ENCODE data around the gene STAC2.

The STAC2 gene

DNA sequence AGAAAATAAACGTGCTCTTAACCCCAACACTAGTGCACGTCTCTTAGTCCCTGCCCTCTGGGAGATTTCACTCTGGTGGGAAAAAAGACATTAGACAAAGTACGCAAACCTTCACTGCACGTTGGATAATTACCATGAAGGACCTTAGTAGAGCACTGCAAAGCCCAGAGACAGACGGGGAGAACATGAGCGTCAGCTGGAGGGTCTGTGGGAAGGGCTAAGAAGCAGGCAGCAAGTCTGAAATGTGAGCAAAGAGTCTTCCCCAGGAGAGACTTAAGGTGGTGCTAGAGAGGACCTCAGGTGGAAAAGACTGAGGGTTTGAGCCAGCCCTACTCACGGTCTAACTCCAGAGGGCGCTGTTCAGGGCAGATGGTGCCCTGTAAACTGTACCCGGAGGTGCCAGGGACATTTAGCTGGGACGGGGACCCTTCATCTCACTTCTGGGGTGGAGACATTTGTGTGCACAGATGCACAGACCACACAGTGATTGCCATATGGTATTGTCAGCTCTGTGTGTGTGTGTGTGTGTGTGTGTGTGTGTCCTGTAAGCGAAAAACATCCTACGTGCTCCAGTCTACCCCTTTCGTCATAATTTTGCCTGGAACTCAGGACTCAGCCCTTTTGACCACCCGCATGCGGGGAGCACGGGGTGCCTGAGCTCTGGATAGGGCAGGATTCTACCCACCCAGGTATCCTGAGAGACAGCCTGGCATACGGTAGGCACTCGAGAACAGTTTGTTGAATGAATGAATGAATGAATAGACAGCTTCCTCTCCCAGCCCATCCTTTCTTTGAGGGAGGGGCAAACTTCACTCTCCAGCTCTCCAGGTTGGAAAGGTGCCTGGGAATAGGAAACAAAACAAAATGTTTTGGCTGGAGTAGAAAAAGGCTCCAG lies 10.1 kb upstream of the STAC2 start:
- H3K4me1 ChIP-seq: peaks cover 73% of the 10 kb centered on the region
- no peak overlapping the region for H3K4me3 ChIP-seq
- TF ChIP-seq Cebpa-rat (IDR thresholded peaks at IDR 0.05): no peak
- H4K20me1 ChIP-seq: no peaks in the 10 kb centered on the region
- H3K4me2 ChIP-seq: peak overlapping the region; percentile 75
- H3K36me3 ChIP-seq: no peaks in the 10 kb centered on the region
- H3K27ac ChIP-seq: peak overlapping the region; percentile 41; the same call in 1 of the 2 replicates
- no peaks in the 10 kb centered on the region for H3K9me3 ChIP-seq
- no peaks in the 10 kb centered on the region for H3K27me3 ChIP-seq
- H3K9ac ChIP-seq: no peak overlapping the region

DNA sequence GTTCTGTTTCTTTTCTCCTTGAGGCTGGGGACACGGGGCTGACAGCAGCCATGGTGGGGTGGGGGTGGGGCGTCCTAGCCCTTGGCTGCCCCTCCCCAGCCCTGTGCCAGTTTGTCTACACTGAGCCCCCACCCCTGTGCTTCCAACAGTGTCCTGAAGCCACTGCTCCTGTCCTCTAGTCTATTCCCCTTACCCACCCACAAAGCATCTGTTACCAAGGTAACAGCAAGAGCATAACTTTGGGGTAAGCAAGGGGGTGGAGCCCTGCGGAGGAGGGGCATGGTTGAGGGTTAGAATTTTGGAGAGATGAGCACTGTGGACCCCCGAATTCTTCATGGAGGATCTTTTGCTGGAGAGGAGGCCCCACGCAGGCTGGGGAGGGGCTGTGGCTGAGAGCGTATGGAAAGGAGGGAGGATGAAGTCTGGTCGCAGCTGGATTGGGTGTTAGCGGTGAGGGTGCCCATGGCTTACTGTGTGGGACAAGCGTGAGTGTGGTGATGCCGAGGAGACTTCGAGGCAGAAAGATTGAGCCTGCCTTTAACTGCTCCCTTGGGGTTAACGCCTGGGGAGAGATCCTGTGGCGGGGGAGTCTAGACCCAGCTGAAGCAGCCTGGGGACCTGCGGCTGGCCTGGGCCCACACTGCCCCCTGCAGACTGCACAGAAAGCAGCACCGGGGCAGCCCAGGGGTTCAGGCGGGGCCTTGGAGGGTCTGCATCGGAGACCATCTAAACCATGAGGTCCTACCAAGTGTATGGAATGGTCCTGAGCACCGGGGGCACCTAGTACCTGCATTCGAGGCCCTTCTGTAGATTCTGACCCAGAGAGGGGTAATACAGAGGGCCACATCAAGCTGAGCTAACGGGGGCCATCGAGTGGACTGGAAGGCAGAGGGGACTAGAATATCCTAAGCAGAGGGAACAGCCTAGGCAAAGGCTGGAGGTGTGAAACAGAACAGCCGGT lies 6.1 kb upstream of the STAC2 start:
- Histone ChIP-seq H3K27ac (no peak overlapping the region; the same call in 1 of the 2 replicates), H3K27me3 (peaks cover 12% of the 10 kb centered on the region), H3K4me1 (peaks cover 60% of the 10 kb centered on the region), H3K4me3 (peak overlapping the region; percentile 8; the same call in 1 of the 2 replicates), H3K9ac (0 out of 2 replicates have a peak overlapping the region, but pooled peaks have one; percentile 6), H3K4me2 (peak overlapping the region; percentile 78), H3K9me3 (no peaks in the 10 kb centered on the region), H4K20me1 (no peaks in the 10 kb centered on the region), H3K36me3 (no peaks in the 10 kb centered on the region)
- no peak for TF ChIP-seq Cebpa-rat (IDR thresholded peaks at IDR 0.05)

DNA sequence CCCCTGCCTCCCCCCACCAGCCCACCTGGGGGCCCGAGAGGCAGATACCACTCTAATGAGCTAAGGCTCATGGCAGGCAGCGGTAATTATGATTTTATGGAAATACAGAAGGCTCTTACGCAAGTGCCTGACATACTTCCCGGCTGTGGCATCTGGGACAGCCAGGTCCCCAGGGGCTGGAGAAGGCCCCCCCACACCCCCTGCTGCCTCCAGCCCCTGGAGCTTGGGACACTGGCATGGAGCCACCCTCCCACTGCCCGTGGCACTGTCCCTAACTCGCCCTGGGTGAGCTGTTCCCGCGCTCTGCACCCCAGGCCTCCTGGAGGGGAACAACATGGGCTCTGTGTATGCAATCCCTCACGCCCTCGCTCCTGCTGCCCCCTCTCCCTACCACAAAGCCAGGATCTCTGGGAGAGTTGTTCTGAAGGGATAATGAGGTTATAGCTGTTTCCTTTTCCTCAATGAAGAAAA lies 5.4 kb upstream of the STAC2 start:
- no peaks in the 10 kb centered on the region for H3K9me3 ChIP-seq
- H3K4me1 ChIP-seq: peaks cover 58% of the 10 kb centered on the region
- H3K36me3 ChIP-seq: no peaks in the 10 kb centered on the region
- H3K27me3 ChIP-seq: peaks cover 19% of the 10 kb centered on the region
- H4K20me1 ChIP-seq: peaks cover 6% of the 10 kb centered on the region; the same call in 1 of the 2 replicates
- H3K4me3 ChIP-seq: no peak overlapping the region
- no peak for TF ChIP-seq Cebpa-rat (IDR thresholded peaks at IDR 0.05)
- H3K9ac ChIP-seq: 0 out of 2 replicates have a peak overlapping the region, but pooled peaks have one; percentile 31
- H3K4me2 ChIP-seq: peak overlapping the region; percentile 78
- no peak overlapping the region for H3K27ac ChIP-seq

DNA sequence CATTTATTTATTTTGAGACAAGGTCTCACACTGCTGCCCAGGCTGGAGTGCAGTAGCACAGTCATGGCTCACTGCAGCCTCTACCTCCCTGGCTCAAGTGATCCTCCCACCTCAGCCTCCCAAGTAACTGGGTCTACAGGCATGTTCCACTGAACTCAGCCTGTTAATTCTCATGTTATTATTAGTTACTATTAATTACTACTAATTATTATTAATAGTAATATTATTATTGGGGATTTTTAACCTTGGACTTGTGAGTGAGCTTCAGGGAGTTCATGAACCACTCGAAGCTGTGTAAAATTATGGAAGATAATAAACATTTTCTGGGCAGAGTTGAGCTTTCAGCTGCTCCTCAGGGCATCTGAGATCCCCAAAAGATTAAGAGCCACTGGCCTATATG lies 4.6 kb upstream of the STAC2 start:
- H3K4me3 ChIP-seq: no peak overlapping the region

DNA sequence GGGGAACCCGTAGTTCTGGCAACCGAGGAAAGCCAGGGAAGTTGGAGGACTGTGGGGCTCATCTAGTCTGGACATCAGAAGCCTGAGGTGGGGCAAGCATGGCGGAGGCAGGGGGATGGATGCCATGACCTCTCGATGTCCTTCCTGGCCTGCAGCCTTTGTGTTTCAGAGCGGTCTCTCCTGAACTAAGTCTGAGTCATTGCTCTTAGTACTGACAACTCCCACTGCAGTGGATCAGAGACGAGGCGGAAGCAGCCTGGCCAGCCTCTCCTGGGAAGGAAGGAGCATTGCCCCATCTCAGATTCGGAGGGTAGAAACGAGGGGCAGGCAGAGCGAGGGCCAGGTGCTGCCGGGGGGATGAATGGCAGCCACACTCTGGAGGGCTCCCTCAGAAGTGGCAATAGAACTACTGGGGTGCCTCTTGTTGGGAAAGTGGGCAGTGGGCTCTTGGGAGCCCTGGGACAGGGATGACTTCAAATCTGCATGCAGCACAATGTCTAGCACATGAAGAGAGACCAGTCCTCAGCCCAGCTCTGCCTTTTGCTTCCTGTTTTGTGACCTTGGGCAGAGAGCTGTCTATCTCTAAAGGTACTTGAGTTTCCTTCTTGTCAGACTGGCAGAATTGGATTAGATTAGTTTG lies 3.6 kb upstream of the STAC2 start:
- TF ChIP-seq Cebpa-rat (IDR thresholded peaks at IDR 0.05): no peak
- peak overlapping the region; percentile 3; the same call in 1 of the 2 replicates for H3K4me2 ChIP-seq

More for the DNA sequence above, 4.6 kb upstream of the STAC2 start:
- peaks cover 10% of the 10 kb centered on the region for H4K20me1 ChIP-seq
- no peak overlapping the region for H3K9ac ChIP-seq
- H3K36me3 ChIP-seq: no peaks in the 10 kb centered on the region
- H3K27ac ChIP-seq: no peak overlapping the region
- H3K4me1 ChIP-seq: peaks cover 57% of the 10 kb centered on the region
- H3K27me3 ChIP-seq: peaks cover 27% of the 10 kb centered on the region
- H3K4me2 ChIP-seq: peak overlapping the region; percentile 78
- H3K9me3 ChIP-seq: no peaks in the 10 kb centered on the region
- no peak for TF ChIP-seq Cebpa-rat (IDR thresholded peaks at IDR 0.05)

DNA sequence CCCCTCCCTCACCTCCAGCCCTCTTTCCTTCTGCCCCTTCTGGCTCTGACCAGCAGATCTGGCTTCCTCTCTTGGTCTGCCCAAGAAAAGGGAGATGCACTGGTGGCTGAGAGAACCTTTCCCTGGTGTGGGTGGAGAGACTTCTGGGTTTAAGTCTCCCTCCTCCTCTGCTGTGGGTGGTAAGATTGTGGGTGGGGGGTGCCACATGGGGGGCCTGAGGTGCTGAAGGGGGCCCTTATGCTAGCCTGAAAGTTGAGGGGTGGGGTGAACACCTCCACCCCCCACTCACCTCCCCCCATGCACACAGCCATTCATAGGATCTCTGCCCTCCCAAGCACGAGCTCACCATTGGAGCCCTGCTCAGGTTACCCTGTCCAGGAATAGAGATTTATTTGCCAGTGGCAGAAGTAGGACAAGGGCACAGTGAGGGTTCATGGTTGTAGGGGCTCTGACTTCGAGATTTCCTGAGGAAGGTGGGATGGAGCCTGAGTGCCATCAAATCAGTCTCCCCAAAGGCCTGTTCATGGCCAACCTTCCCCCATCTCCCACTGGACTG lies 1.7 kb upstream of the STAC2 start:
- no peak for TF ChIP-seq Cebpa-rat (IDR thresholded peaks at IDR 0.05)
- no peaks in the 10 kb centered on the region for H3K9me3 ChIP-seq
- H3K36me3 ChIP-seq: no peaks in the 10 kb centered on the region
- peaks cover 56% of the 10 kb centered on the region for H3K27me3 ChIP-seq
- peaks cover 34% of the 10 kb centered on the region for H4K20me1 ChIP-seq
- H3K27ac ChIP-seq: no peak overlapping the region
- no peak overlapping the region for H3K9ac ChIP-seq
- H3K4me2 ChIP-seq: no peak overlapping the region
- H3K4me3 ChIP-seq: no peak overlapping the region
- H3K4me1 ChIP-seq: peaks cover 60% of the 10 kb centered on the region

More for the DNA sequence above, 3.6 kb upstream of the STAC2 start:
- Histone ChIP-seq H3K9ac (no peak overlapping the region), H3K4me3 (no peak overlapping the region), H3K36me3 (no peaks in the 10 kb centered on the region), H4K20me1 (peaks cover 19% of the 10 kb centered on the region), H3K9me3 (no peaks in the 10 kb centered on the region), H3K27me3 (peaks cover 37% of the 10 kb centered on the region), H3K27ac (no peak overlapping the region), H3K4me1 (peaks cover 57% of the 10 kb centered on the region)

DNA sequence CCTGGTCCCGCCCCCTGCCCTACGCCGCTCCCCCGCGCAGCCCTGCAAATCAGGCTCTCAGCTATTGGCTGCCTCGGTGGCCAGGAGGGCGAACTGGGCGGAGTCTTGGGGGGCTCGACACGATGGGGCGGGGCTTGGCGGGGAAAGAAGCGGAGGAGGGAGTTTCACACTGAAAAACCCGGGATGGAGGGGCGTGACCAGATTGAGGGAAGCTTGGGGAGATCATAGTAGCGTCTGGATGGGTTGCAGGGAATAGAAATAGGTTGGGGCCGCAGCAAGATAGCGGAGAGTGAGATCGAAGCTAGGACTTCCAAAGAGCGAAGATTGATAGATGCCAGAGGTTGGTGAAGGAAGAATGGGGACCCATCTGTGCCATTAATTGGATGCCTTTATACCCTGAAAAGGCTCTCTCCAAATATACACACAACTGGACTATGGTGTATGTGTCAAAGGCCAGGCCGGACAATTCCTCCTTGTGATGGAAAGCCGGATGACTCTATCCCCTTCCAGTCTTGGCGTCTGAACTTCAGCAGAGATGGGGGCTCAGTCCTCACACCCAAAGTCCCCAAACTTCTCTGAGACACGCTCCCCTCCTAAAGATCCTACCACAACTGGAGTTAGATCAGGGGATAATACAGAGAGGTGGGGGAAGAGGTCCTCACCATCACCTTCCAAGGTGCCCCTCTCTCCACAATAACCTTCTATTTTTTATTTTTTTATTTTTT lies 376 bp upstream of the STAC2 start:
- no peak overlapping the region for H3K9ac ChIP-seq
- H4K20me1 ChIP-seq: peaks cover 34% of the 10 kb centered on the region
- H3K4me2 ChIP-seq: peak overlapping the region; percentile 97
- TF ChIP-seq Cebpa-rat (IDR thresholded peaks at IDR 0.05): no peak
- peaks cover 59% of the 10 kb centered on the region for H3K27me3 ChIP-seq
- H3K27ac ChIP-seq: no peak overlapping the region
- peak overlapping the region; percentile 64 for H3K4me3 ChIP-seq
- no peaks in the 10 kb centered on the region for H3K9me3 ChIP-seq
- no peaks in the 10 kb centered on the region for H3K36me3 ChIP-seq
- peaks cover 47% of the 10 kb centered on the region for H3K4me1 ChIP-seq

DNA sequence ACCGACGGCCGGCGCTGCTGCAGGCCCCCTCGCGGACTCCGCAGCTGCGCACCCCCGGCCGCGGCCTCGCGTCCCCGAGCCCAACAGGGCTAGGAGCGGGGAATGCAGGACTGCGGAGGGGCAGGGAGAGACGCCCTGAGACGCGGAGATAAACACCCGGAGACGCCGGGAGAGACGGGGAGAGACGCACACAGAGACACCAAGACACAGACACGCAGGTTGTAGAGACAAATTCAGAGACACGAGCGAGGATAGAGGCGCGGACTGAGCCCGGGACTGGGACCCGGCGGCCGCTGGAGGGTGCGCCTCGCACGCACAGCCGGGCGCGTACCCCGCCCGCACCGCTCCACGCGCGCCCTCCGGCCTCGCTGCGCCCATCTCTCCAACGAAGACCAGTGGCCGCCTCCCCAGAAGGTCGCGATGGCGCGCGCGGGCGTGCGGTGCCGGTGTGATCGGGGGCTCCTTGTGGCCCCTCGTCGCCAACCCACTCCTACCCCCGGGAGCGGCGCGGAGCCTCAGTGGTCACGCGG lies 902 bp downstream of the STAC2 start:
- Histone ChIP-seq H3K4me2 (peak overlapping the region; percentile 97), H3K9ac (no peak overlapping the region), H3K36me3 (no peaks in the 10 kb centered on the region), H4K20me1 (peaks cover 34% of the 10 kb centered on the region), H3K9me3 (no peaks in the 10 kb centered on the region), H3K27me3 (peaks cover 59% of the 10 kb centered on the region), H3K27ac (no peak overlapping the region), H3K4me3 (peak overlapping the region; percentile 64), H3K4me1 (peaks cover 39% of the 10 kb centered on the region)
- no peak for TF ChIP-seq Cebpa-rat (IDR thresholded peaks at IDR 0.05)

Data from BLaER1 (cell line).